GM12878 (cell line): ENCODE data around the gene RDM1. TPM values are rescaled to one million over a fixed set of nuclear protein-coding genes. Genes with fewer than 3 reads are reported as not detected.

ENCODE experiments used
- ATAC-seq: fragments of 200-7000 bp; cut with Tn5 transposase; 3 replicates; pipeline ENCODE4 v1.9.1; 2020; ENCODE audit warnings: mild to moderate bottlenecking, moderate library complexity
- BruUV-seq: library from RNA; stranded (reverse); fragments of 400-500 nt; replicated peaks from 2 replicates; lab custom pipeline; 2021; lab: Mats Ljungman, UMichigan
- CTCF ChIA-PET: fragments of 300-600 bp; sonication (Branson Sonifier 250); formaldehyde crosslinking; extraction: SDS; loops from one replicate; lab custom pipeline; 2021; ENCODE audit warnings: inconsistent platforms; lab: Yijun Ruan, JAX
- POLR2A ChIA-PET: fragments of 350-600 bp; formaldehyde crosslinking; extraction: SDS; loops from one replicate; lab custom pipeline; 2021; ENCODE audit warnings: inconsistent platforms; lab: Charles Lee
- RAD21 ChIA-PET: fragments of 300-600 bp; sonication (Branson Sonifier 250); formaldehyde crosslinking; loops from one replicate; lab custom pipeline; 2023; ENCODE audit warnings: antibody characterized with exemption; ENCODE audit not compliant: unreplicated experiment; lab: Charles Lee
- SMC1A ChIA-PET: fragments of 300-600 bp; sonication (Branson Sonifier 250); formaldehyde crosslinking; loops from one replicate; lab custom pipeline; 2023; ENCODE audit not compliant: unreplicated experiment, uncharacterized antibody; lab: Charles Lee
- DNase-seq: peaks from one replicate; pipeline ENCODE4 v3.0.0-alpha.2; 2011; ENCODE audit warnings: low read depth, low spot score
- FAIRE-seq: peaks from 3 replicates; lab custom pipeline; 2011; peaks lifted over from hg19 to GRCh38; lab: Jason Lieb, UNC
- H2AFZ ChIP-seq: 2 replicates; pipeline ENCODE4 v1.6.0; 2011; ENCODE audit warnings: low read depth, low read length, control low read depth; ENCODE audit not compliant: control insufficient read depth
- H3K27ac ChIP-seq: 2 replicates; pipeline ENCODE4 v1.5.1; 2011; ENCODE audit warnings: control low read depth; ENCODE audit not compliant: control insufficient read depth, insufficient read depth
- H3K27me3 ChIP-seq, 2 experiments: replicated peaks in 1 of 2; 2 replicates each; pipeline versions ENCODE4 v1.6.0 to v1.6.1; 2011; ENCODE audit warnings: low read length in 1 of 2; ENCODE audit not compliant: control insufficient read depth in 2 of 2, insufficient read depth in 2 of 2
- H3K36me3 ChIP-seq, 2 experiments: 2 replicates each; pipeline ENCODE4 v1.5.1; 2011; ENCODE audit warnings: low read length in 1 of 2; ENCODE audit not compliant: control insufficient read depth in 2 of 2, insufficient read depth in 2 of 2
- H3K4me1 ChIP-seq: 2 replicates; pipeline ENCODE4 v1.6.1; 2011; ENCODE audit warnings: mild to moderate bottlenecking, low read length, moderate library complexity, mixed read lengths; ENCODE audit not compliant: control insufficient read depth, insufficient read depth
- H3K4me2 ChIP-seq: 2 replicates; pipeline ENCODE4 v1.6.0; 2011; ENCODE audit warnings: control low read depth; ENCODE audit not compliant: control insufficient read depth, insufficient read depth
- H3K4me3 ChIP-seq: fragments of 200-600 bp; sonication (generic); 2 replicates; pipeline ENCODE4 v1.5.1; 2016
- H3K79me2 ChIP-seq: 2 replicates; pipeline ENCODE4 v1.6.0; 2011; ENCODE audit warnings: low read length; ENCODE audit not compliant: control insufficient read depth, insufficient read depth
- H3K9ac ChIP-seq: 2 replicates; pipeline ENCODE4 v1.8.0; 2011; ENCODE audit warnings: low read length, control low read depth, mixed read lengths; ENCODE audit not compliant: control insufficient read depth, insufficient read depth
- H3K9me3 ChIP-seq: replicated peaks from 3 replicates; pipeline ENCODE4 v1.5.1; 2011; ENCODE audit warnings: mild to moderate bottlenecking, low read length; ENCODE audit not compliant: control insufficient read depth, insufficient read depth
- H4K20me1 ChIP-seq: 2 replicates; pipeline ENCODE4 v1.6.0; 2011; ENCODE audit not compliant: control insufficient read depth, insufficient read depth
- EGR1 ChIP-seq, 2 experiments: IDR thresholded peaks; 1 replicate in 1 of 2; 2 replicates in 1 of 2; pipeline ENCODE4 v1.6.1; 2011 to 2012; ENCODE audit warnings: low read depth in 2 of 2, low read length in 2 of 2, borderline replicate concordance in 1 of 2, mild to moderate bottlenecking in 1 of 2, moderate library complexity in 1 of 2
- IKZF1 ChIP-seq: fragments of 450-650 bp; conservative IDR thresholded peaks from 2 replicates; pipeline ENCODE4 v1.6.1; 2017; ENCODE audit warnings: antibody characterized with exemption, mild to moderate bottlenecking
- MTA3 ChIP-seq: IDR thresholded peaks from 2 replicates; pipeline ENCODE4 v1.6.1; 2012; ENCODE audit warnings: low read length, inconsistent platforms, borderline replicate concordance
- RUNX3 ChIP-seq: IDR thresholded peaks from 2 replicates; pipeline ENCODE4 v1.6.1; 2012; ENCODE audit warnings: low read length, inconsistent platforms
- SP1 ChIP-seq: IDR thresholded peaks from one replicate; pipeline ENCODE4 v1.6.1; 2011; ENCODE audit warnings: low read depth, low read length
- ZNF24 ChIP-seq: fragments of 450-650 bp; IDR thresholded peaks from 2 replicates; pipeline ENCODE4 v1.6.1; 2017; ENCODE audit warnings: antibody characterized with exemption, mild to moderate bottlenecking
- WGBS: methylation state at CpG from one replicate; pipeline ENCODE4 v1.1.6; 2016; ENCODE audit warnings: low lambda C conversion rate; ENCODE audit not compliant: insufficient replicate concordance, insufficient coverage; ENCODE audit errors: missing lambda C conversion rate; 5-methylcytosine and 5-hydroxymethylcytosine counted together
- in situ Hi-C: fragments of 300-500 bp; cut with MboI; formaldehyde crosslinking; loops from 9 replicates; pipeline ENCODE4 v1.14.3; 2018; ENCODE audit warnings: mixed read lengths
- intact Hi-C: fragments of 100-400 bp; cut with micrococcal nuclease; formaldehyde crosslinking; loops from one replicate; pipeline ENCODE4 v1.14.2; 2022; ENCODE audit not compliant: unreplicated experiment
- polyA plus RNA-seq, 11 experiments: library from polyadenylated mRNA; depleted of rRNA in 4 of 11; unstranded in 6 of 11; stranded (reverse) in 5 of 11; fragments of >200 nt; fragmentation: Nextera tagmentation in 4 of 11; fragmentation: Illumina TruSeq in 1 of 11; extraction: Ambion mirVana in 4 of 11; extraction: Trizol in 1 of 11; gene quantifications; 1 replicate in 1 of 11; 2 replicates in 10 of 11; pipeline versions ENCODE4 v1.2.1 to v1.2.3, GENCODE V29; 2011 to 2016; ENCODE audit warnings: inconsistent platforms in 2 of 11, missing spikeins in 2 of 11, low read depth in 1 of 11
- total RNA-seq, 4 experiments: library from RNA; depleted of rRNA in 3 of 4; stranded (reverse); fragments of >200 nt in 3 of 4; fragmentation: Illumina TruSeq in 1 of 4; extraction: Trizol in 1 of 4; gene quantifications; 2 replicates each; pipeline versions ENCODE4 v1.2.1 to v1.2.3, GENCODE V29; 2013 to 2021

RDM1 gene
- total and polyA plus RNA-seq, 10 of the 15 experiments (the other 5 are each of a cell fraction or from before 2014, with no cell fraction given): 5.7 to 18.4 (median 10.7) TPM

- no peak for TF ChIP-seq MTA3
Measured at GRCh38 chr17:35894206-35894605, 36.4 kb downstream of the RDM1 start (continued).

- SMC1A ChIA-PET: interaction anchor here (4.4 to 11.3 kb wide), 2 partner anchors 16 to 37 kb away, joined by 20 to 155 read pairs; partner anchors contain the start of genes CCL5 and RDM1
- no peak for ATAC-seq
- no peaks in the 10 kb centered on the region for H3K27me3 ChIP-seq
- WGBS: 83% methylated on average over 4 of the region's 4 CpGs
- no peak for DNase-seq
- BruUV-seq: no TSS peak
- no peak for FAIRE-seq
- in situ Hi-C loops: no loop called here
- no peaks in the 10 kb centered on the region for H3K36me3 ChIP-seq
- RAD21 ChIA-PET: interaction anchor here (9.4 kb wide), 1 partner anchor 16 kb away, joined by 125 read pairs; the partner anchor contains the start of gene CCL5
- TF ChIP-seq EGR1 (IDR thresholded peaks at IDR 0.05; ENCODE audit: borderline replicate concordance in 1 of 2, low read depth in 2 of 2, low read length in 2 of 2) (no peak), IKZF1 (no peak), RUNX3 (0 out of 2 replicates have a peak, but pooled peaks have one; percentile 19), ZNF24 (no peak), SP1 (no peak)
- no peaks in the 10 kb centered on the region for H3K79me2 ChIP-seq
- H3K27ac ChIP-seq: no peak overlapping the region
- no peak overlapping the region for H2AFZ ChIP-seq
- no peaks in the 10 kb centered on the region for H4K20me1 ChIP-seq
- H3K4me3 ChIP-seq: no peak overlapping the region
- intact Hi-C loops: no loop called here
- H3K9ac ChIP-seq: no peak overlapping the region
- H3K4me1 ChIP-seq: peaks cover 37% of the 10 kb centered on the region
- CTCF ChIA-PET: interaction anchor here (1.2 kb wide), 1 partner anchor 9 kb away, joined by 4 read pairs; no protein-coding TSS in a partner anchor
- H3K4me2 ChIP-seq: no peak overlapping the region
- POLR2A ChIA-PET: interaction anchor here (1.0 to 1.3 kb wide), 2 partner anchors 13 to 18 kb away, joined by 4 to 10 read pairs; partner anchors contain the start of gene CCL5
- H3K9me3 ChIP-seq: no peaks in the 10 kb centered on the region; the same call in 2 of the 3 replicates
Measured at GRCh38 chr17:35893751-35894150, 36.8 kb downstream of the RDM1 start.
